ENCODE data around the gene SUMF1.

The SUMF1 gene

GRCh38 chr3:4497843-4498324 lies 30.8 kb upstream of the SUMF1 start:
- DNase-seq (ENCODE audit: low read depth in 1 of 2, low spot score in 1 of 2), result no peak

GRCh38 chr3:4497005-4497692 lies 30.1 kb upstream of the SUMF1 start:
- DNase-seq (ENCODE audit: low read depth in 1 of 2, low spot score in 1 of 2), result no peak

- DNase-seq (ENCODE audit: low read depth in 1 of 2, low spot score in 1 of 2), result no peak
Measured at GRCh38 chr3:4496087-4496452, 29.0 kb upstream of the SUMF1 start.

GRCh38 chr3:4495294-4496086 lies 28.4 kb upstream of the SUMF1 start:
- no peak for DNase-seq (ENCODE audit: low read depth in 1 of 2, low spot score in 1 of 2)

GRCh38 chr3:4494895-4495264 lies 27.8 kb upstream of the SUMF1 start:
- no peak for DNase-seq (ENCODE audit: low read depth in 1 of 2, low spot score in 1 of 2)

GRCh38 chr3:4493941-4494894 lies 27.1 kb upstream of the SUMF1 start:
- no peak for DNase-seq (ENCODE audit: low read depth in 1 of 2, low spot score in 1 of 2)

- DNase-seq (ENCODE audit: low read depth in 1 of 2, low spot score in 1 of 2), result peak; percentile 93 to 98
Measured at GRCh38 chr3:4493014-4493940, 26.2 kb upstream of the SUMF1 start, which contains the start of gene ITPR1. Gene ITPR1 (plus strand): TSS chr3:4493348. CDS start chr3:4516492, 23,144 bp downstream.

- DNase-seq (ENCODE audit: low read depth in 1 of 2, low spot score in 1 of 2), result peak; percentile 11 to 26
Measured at GRCh38 chr3:4492208-4493013, 25.3 kb upstream of the SUMF1 start.

GRCh38 chr3:4491855-4492207 lies 24.8 kb upstream of the SUMF1 start:
- DNase-seq (ENCODE audit: low read depth in 1 of 2, low spot score in 1 of 2), result no peak

GRCh38 chr3:4478261-4478660 lies 11.2 kb upstream of the SUMF1 start:
- DNase-seq (ENCODE audit: low read depth in 1 of 2, low spot score in 1 of 2), result no peak

GRCh38 chr3:4476496-4476895 lies 9.4 kb upstream of the SUMF1 start:
- DNase-seq (ENCODE audit: low read depth in 1 of 2, low spot score in 1 of 2), result no peak

- no peak for DNase-seq (ENCODE audit: low read depth in 1 of 2, low spot score in 1 of 2)
Measured at GRCh38 chr3:4475804-4476203, 8.7 kb upstream of the SUMF1 start.

GRCh38 chr3:4474683-4475490 lies 7.8 kb upstream of the SUMF1 start:
- DNase-seq (ENCODE audit: low read depth in 1 of 2, low spot score in 1 of 2), result no peak

- DNase-seq (ENCODE audit: low read depth in 1 of 2, low spot score in 1 of 2), result no peak
Measured at GRCh38 chr3:4472766-4473165, 5.7 kb upstream of the SUMF1 start.

- no peak for DNase-seq (ENCODE audit: low read depth in 1 of 2, low spot score in 1 of 2)
Measured at GRCh38 chr3:4472312-4472711, 5.2 kb upstream of the SUMF1 start.

- no peak for DNase-seq (ENCODE audit: low read depth in 1 of 2, low spot score in 1 of 2)
Measured at GRCh38 chr3:4471907-4472306, 4.8 kb upstream of the SUMF1 start.

GRCh38 chr3:4467522-4467867 lies 426 bp upstream of the SUMF1 start:
- DNase-seq (ENCODE audit: low read depth in 1 of 2, low spot score in 1 of 2), result no peak

GRCh38 chr3:4464576-4464975 lies 2.5 kb downstream of the SUMF1 start:
- DNase-seq (ENCODE audit: low read depth in 1 of 2, low spot score in 1 of 2), result no peak

Measured in stimulated activated CD4-positive, alpha-beta T cell treated with anti-CD3 and anti-CD28 coated beads, Interleukin-15, amount 100 ng/mL, for 1 hour (primary cell).